Ishikawa (cell line): ENCODE results near the gene KLF6.

ENCODE experiments used
- TAF1 ChIP-seq: IDR thresholded peaks from 2 replicates; pipeline ENCODE4 v1.6.1; 2012; ENCODE audit warnings: low read depth, mild to moderate bottlenecking
- TCF12 ChIP-seq: IDR thresholded peaks from 2 replicates; pipeline ENCODE4 v1.6.1; 2012; ENCODE audit warnings: low read depth
- TF ChIP-seq, protein P1 (sequence below): IDR thresholded peaks from 2 replicates; pipeline ENCODE4 v1.6.1; 2012

DNA sequence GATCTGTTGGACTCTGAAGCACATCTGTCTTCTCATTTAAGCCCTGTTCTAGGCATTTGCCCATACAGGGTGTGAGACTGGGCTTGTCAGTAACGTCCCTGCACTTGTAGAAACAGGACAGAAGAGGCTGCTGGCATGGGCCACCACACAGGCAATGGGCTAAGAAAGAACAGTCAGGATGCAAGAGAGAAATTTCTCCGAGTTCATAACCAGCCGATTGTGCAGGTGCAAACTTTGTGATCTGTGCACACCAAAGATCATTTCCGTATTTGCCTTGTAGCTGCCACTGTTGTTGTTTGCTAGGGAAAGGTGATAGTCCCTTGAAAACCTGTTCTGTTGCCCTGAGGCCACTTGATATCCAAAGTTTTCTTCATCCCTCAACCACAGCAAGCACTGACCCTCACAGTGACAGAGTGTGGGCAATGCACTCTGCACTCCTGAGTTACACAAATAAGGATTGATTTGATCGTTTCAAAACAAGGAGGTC lies 20.3 kb downstream of the KLF6 start:
- TF ChIP-seq, protein P1, sequence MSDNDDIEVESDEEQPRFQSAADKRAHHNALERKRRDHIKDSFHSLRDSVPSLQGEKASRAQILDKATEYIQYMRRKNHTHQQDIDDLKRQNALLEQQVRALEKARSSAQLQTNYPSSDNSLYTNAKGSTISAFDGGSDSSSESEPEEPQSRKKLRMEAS, result no peak
- TF ChIP-seq TAF1 (no peak), TCF12 (no peak)
